C4-2B (cell line): Measurements from ENCODE around the gene DCAF8L2.

ENCODE experiments used
- ZFX ChIP-seq: fragments of 450-650 bp; IDR thresholded peaks from 2 replicates; pipeline ENCODE4 v1.6.1; 2017
- TF ChIP-seq, protein P1 (sequence below): fragments of 450-650 bp; conservative IDR thresholded peaks from 2 replicates; pipeline ENCODE4 v1.5.1; 2017; ENCODE audit warnings: mild to moderate bottlenecking

DNA sequence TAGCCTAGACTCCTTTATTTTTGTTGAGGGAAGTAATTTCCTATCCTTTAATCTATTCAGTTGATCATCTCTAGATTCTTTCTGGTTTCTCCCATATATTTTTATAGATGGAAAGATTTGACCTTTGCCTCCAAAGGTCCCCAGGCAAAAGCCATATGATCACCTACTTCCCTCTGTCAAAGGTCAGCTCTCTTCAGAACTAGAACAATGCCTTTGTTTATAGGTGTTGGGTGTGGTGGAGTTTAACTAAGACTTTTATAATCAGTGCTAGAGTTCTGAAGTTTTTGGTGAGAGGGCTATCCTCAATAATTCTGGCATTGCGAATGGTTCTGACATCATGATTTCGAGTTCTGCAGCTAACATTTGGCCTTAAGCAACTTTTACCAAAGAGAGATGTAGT, 19.0 kb upstream of the DCAF8L2 start:
- TF ChIP-seq, protein P1, sequence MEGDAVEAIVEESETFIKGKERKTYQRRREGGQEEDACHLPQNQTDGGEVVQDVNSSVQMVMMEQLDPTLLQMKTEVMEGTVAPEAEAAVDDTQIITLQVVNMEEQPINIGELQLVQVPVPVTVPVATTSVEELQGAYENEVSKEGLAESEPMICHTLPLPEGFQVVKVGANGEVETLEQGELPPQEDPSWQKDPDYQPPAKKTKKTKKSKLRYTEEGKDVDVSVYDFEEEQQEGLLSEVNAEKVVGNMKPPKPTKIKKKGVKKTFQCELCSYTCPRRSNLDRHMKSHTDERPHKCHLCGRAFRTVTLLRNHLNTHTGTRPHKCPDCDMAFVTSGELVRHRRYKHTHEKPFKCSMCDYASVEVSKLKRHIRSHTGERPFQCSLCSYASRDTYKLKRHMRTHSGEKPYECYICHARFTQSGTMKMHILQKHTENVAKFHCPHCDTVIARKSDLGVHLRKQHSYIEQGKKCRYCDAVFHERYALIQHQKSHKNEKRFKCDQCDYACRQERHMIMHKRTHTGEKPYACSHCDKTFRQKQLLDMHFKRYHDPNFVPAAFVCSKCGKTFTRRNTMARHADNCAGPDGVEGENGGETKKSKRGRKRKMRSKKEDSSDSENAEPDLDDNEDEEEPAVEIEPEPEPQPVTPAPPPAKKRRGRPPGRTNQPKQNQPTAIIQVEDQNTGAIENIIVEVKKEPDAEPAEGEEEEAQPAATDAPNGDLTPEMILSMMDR: no peak
- TF ChIP-seq ZFX: no peak
